ENCODE data around the gene SDHAF1.
"Not testable (repeated sequence)": the region's sequence is repeated elsewhere in the genome, so short reads cannot be mapped to it uniquely, and the experiment has no call there.

Gene SDHAF1

GRCh38 chr19:36025541-36025940, 30.6 kb downstream of the SDHAF1 start:
- FAIRE-seq, result no peak

GRCh38 chr19:36026091-36026876, 31.3 kb downstream of the SDHAF1 start:
- no peak for FAIRE-seq

DNA sequence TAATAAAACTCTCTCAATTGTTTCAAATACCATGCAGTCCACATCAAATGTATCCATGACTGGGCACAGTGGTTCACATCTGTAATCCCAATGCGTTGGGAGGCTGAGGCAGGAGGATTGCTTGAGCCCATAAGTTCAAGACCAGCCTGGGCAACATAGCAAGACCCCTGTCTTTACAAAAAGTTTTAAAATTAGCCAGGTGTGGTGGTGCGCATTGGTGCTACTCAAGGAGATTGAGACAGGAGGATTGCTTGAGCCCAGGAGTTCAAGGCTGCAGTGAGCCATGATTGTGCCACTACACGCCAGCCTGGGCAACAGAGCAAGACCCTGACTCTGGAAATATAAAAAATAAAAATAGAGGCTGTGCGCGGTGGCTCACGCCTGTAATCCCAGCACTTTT, 32.7 kb downstream of the SDHAF1 start:
- FAIRE-seq, result no peak

DNA sequence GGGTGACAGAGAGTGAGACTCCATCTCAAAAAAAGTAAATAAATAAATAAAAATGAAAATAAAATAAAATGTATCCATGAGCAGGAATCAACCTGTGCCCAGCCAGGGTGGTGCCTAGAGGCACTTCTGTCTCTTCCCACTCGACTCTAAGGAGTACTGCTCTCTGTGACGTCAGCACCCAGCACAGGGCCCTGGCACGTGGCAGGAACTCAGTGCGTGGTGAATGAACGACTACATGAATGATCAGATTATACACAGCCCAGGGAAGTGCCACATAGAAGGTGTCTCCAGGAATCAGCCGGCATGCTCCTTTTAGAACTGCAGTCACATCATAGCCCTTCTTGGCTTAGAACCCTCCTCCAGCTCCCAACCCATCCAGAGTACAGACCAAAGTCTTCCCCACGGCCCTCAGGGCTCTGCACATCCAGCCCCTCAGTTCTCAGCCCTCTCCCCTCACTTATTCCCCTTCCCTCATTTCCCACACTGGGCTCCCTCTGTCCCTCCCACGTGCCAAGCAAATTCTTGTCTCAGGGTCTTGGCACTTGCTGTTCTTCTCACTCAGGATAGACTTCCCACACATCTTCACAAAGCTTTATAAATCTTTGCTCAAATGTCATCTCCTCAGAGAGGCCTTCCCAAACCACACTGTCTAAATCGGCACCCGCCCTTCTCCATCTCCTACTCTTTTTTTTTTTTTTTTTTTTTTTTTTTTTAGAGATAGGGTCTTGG, 33.5 kb downstream of the SDHAF1 start:
- FAIRE-seq, result no peak

- FAIRE-seq, result no peak
Measured at GRCh38 chr19:36030264-36031148, 35.5 kb downstream of the SDHAF1 start.

DNA sequence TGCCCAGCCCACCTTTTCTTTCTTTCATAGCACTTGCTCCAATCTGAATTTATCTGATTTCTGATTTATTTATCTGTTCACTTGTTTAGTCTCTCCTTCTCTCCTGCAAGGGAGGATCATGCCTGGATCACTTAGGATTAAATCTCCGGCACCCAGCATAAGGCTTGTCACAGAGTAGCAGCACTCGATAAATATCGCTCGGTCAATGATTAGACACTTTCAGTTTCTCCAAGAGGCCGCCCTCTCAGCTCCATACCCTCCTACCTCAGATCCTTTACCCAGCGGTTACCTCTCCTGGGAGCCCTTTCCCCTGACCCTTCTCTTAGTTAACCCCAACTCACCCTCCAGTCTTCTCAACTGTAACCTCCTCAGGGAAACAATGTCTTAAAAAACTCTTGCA, 36.3 kb downstream of the SDHAF1 start:
- no peak for FAIRE-seq

- FAIRE-seq, result no peak
Measured at GRCh38 chr19:36032251-36033104, 37.5 kb downstream of the SDHAF1 start, which contains the start of gene CLIP3. TSS of gene CLIP3 (minus strand) at chr19:36032873. CDS start at chr19:36032357, 516 bp downstream.

GRCh38 chr19:36040495-36040894, 45.5 kb downstream of the SDHAF1 start:
- no peak for FAIRE-seq

- FAIRE-seq, result not testable (repeated sequence)
Measured at GRCh38 chr19:36041092-36041491, 46.1 kb downstream of the SDHAF1 start.

GRCh38 chr19:36041831-36042230, 46.8 kb downstream of the SDHAF1 start:
- no peak for FAIRE-seq

GRCh38 chr19:36043952-36044351, 49.0 kb downstream of the SDHAF1 start:
- no peak for FAIRE-seq

Measured in colon (tissue), 2 donors.